Measurements from ENCODE around the gene JUND.

DNA sequence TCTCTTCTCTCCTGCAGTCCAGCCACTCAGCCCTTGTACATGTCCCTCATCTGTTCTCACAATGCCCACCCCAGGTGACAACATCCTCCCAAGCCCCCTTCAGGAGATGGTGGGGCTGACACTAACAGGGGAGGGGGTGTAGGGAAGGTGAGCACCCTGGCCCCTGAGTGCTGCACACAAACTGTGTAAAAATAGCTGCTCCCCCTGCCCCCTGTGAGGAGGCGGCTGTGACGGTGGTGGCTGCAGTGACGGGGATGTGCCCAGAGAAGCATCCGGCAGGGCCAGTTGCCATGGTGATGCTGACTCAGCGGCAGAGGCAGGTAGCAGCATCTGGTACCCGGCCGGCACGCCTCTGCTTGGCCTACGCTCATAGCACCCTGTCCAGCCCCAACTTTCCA, 13.0 kb upstream of the JUND start:
- TF ChIP-seq, protein P1, sequence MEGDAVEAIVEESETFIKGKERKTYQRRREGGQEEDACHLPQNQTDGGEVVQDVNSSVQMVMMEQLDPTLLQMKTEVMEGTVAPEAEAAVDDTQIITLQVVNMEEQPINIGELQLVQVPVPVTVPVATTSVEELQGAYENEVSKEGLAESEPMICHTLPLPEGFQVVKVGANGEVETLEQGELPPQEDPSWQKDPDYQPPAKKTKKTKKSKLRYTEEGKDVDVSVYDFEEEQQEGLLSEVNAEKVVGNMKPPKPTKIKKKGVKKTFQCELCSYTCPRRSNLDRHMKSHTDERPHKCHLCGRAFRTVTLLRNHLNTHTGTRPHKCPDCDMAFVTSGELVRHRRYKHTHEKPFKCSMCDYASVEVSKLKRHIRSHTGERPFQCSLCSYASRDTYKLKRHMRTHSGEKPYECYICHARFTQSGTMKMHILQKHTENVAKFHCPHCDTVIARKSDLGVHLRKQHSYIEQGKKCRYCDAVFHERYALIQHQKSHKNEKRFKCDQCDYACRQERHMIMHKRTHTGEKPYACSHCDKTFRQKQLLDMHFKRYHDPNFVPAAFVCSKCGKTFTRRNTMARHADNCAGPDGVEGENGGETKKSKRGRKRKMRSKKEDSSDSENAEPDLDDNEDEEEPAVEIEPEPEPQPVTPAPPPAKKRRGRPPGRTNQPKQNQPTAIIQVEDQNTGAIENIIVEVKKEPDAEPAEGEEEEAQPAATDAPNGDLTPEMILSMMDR (IDR thresholded peaks at IDR 0.05): no peak
- TF ChIP-seq REST (IDR thresholded peaks at IDR 0.05) (no peak), MAZ (IDR thresholded peaks at IDR 0.05; ENCODE audit: borderline replicate concordance, low read depth, low read length) (no peak), NR3C1 (IDR thresholded peaks at IDR 0.05) (no peak), POLR2A (IDR thresholded peaks at IDR 0.05; ENCODE audit: low read length) (no peak), KDM1A (IDR thresholded peaks at IDR 0.05; ENCODE audit: low read depth) (no peak), SREBF2 (IDR thresholded peaks at IDR 0.05) (no peak), RNF2 (IDR thresholded peaks at IDR 0.05; ENCODE audit: borderline replicate concordance, low read depth) (no peak), E2F6 (IDR thresholded peaks at IDR 0.05; ENCODE audit: borderline replicate concordance, low read depth) (no peak), CHD4 (IDR thresholded peaks at IDR 0.05; ENCODE audit: borderline replicate concordance) (no peak)

Measured in A549 (cell line).